Nephron (organoid): ENCODE data around the gene FAM167B.

Source experiments
- H3K27ac Mint-ChIP-seq, 3 experiments: 2 replicates each; pipeline ENCODE4 v1.8.0; 2020; ENCODE audit warnings: mixed read lengths in 3 of 3, mild to moderate bottlenecking in 2 of 3, moderate library complexity in 1 of 3
- H3K27me3 Mint-ChIP-seq: 2 replicates; pipeline ENCODE4 v1.8.0; 2021; ENCODE audit warnings: low read depth, mild to moderate bottlenecking, moderate library complexity, mixed read lengths
- H3K36me3 Mint-ChIP-seq: 2 replicates; pipeline ENCODE4 v1.8.0; 2020; ENCODE audit warnings: low read depth, mixed read lengths
- H3K4me1 Mint-ChIP-seq: 2 replicates; pipeline ENCODE4 v1.8.0; 2020; ENCODE audit warnings: mixed read lengths
- H3K4me3 Mint-ChIP-seq, 3 experiments: 2 replicates each; pipeline ENCODE4 v1.8.0; 2020; ENCODE audit warnings: mild to moderate bottlenecking in 3 of 3, mixed read lengths in 3 of 3, moderate library complexity in 2 of 3
- H3K9me3 Mint-ChIP-seq: 2 replicates; pipeline ENCODE4 v1.8.0; 2020; ENCODE audit warnings: mixed read lengths
- TF ChIP-seq, protein P1 (sequence below), 3 experiments: fragments of 200-600 bp; sonication (generic); IDR thresholded peaks; one replicate each; pipeline ENCODE4 v1.5.0; 2021; ENCODE audit warnings: antibody characterized with exemption in 3 of 3; ENCODE audit not compliant: unreplicated experiment in 3 of 3

Gene FAM167B

DNA sequence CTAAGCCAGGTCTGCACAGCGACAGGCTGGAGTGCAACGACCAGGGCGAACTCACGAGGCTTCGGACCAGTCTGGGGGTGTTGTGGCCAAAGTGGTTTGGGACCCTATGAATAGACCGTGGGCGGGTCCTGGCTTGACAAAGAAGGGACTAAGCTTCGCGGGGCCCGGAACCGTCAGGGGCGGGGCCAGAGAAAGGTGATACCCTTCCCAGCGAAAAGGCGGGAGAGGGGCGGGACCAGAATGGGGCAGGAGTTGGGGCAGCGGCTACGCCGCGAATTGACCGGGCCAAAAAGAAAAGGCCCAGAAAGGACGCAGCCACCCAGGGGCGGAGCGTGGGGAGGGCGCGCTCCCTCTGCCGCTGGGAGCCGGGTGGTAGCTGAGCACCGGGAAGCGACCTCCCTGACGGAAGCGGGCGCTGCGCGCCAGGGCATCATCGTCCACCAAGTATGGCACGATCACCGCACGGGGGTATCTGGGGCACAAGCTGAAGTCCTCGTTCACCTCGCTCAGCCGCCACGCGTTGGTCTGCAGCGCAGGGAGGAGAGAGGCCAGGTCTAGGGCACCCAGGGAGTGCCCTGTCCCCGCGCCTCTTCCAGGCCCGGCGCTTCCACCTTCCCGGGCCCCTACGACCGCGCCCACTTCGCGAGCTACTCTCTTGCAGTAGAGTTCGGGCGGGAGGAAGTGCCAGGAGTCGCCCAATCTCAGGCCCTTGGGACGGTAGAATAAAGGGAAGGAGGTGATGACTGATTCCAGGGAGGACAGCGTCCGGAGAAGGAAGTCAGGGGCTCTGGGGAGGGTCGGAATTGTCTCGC lies 6.7 kb upstream of the FAM167B start:
- TF ChIP-seq, protein P1, sequence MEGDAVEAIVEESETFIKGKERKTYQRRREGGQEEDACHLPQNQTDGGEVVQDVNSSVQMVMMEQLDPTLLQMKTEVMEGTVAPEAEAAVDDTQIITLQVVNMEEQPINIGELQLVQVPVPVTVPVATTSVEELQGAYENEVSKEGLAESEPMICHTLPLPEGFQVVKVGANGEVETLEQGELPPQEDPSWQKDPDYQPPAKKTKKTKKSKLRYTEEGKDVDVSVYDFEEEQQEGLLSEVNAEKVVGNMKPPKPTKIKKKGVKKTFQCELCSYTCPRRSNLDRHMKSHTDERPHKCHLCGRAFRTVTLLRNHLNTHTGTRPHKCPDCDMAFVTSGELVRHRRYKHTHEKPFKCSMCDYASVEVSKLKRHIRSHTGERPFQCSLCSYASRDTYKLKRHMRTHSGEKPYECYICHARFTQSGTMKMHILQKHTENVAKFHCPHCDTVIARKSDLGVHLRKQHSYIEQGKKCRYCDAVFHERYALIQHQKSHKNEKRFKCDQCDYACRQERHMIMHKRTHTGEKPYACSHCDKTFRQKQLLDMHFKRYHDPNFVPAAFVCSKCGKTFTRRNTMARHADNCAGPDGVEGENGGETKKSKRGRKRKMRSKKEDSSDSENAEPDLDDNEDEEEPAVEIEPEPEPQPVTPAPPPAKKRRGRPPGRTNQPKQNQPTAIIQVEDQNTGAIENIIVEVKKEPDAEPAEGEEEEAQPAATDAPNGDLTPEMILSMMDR (IDR thresholded peaks at IDR 0.05; ENCODE audit: unreplicated experiment in 3 of 3): no peak
- Mint-ChIP-seq H3K9me3 (no peaks in the 10 kb centered on the region), H3K4me1 (peaks cover 11% of the 10 kb centered on the region), H3K4me3 (peak overlapping the region; percentile 92 to 93 (median 92)), H3K36me3 (peaks cover 6% of the 10 kb centered on the region), H3K27me3 (no peaks in the 10 kb centered on the region), H3K27ac (peak overlapping the region; percentile 77 to 85 (median 85))

DNA sequence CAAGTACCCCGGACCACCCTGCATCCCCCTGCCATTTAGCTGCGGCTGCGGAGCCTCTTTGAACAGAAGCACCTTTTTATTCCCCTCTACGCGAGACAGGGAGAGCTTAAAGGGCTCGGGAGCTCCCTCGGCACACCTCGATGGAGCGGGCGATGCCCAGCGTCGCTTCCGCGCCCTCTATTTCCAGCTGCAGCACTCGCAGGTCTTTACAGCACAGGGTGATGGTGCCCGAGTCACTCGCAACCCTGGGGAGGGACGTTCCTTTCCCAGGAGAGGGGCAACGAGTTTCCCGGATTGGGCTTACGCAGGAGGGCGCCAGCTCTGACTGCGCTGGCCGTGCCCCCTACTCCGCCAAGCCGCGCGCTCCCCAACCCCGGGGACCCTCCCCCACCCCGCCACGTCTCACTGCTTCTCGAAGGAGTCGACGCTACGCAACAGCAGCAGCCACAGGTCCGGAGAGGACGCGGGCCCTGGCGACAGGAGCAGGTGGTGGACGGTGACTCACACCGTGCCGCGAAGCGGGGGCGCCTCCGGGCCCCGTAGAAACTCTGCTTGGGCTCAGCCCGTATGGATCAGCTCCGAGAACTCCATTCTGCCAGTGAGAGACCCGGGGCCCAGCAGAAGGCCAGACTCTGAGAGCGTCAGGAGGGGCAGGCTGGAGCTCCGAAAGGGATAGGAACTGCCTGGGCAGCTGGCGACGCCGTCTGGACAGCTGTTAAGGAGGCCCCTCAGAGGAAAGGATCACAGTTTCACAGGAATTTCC lies 5.8 kb upstream of the FAM167B start:
- peak overlapping the region; percentile 75 to 94 (median 85) for H3K27ac Mint-ChIP-seq
- H3K4me3 Mint-ChIP-seq: peak overlapping the region; percentile 92 to 93 (median 92)
- peaks cover 11% of the 10 kb centered on the region for H3K4me1 Mint-ChIP-seq
- peaks cover under 1% of the 10 kb centered on the region for H3K36me3 Mint-ChIP-seq
- TF ChIP-seq, protein P1 (IDR thresholded peaks at IDR 0.05; ENCODE audit: unreplicated experiment in 3 of 3): no peak
- no peaks in the 10 kb centered on the region for H3K27me3 Mint-ChIP-seq
- H3K9me3 Mint-ChIP-seq: no peaks in the 10 kb centered on the region

GRCh38 chr1:32242341-32242851 lies 4.6 kb upstream of the FAM167B start:
- Mint-ChIP-seq H3K4me1 (peaks cover 17% of the 10 kb centered on the region), H3K9me3 (no peaks in the 10 kb centered on the region), H3K4me3 (peak overlapping the region; percentile 55 to 93 (median 92)), H3K27ac (peak overlapping the region; percentile 65 to 77 (median 71)), H3K27me3 (no peaks in the 10 kb centered on the region), H3K36me3 (no peaks in the 10 kb centered on the region)
- TF ChIP-seq, protein P1 (IDR thresholded peaks at IDR 0.05; ENCODE audit: unreplicated experiment in 3 of 3): no peak

GRCh38 chr1:32247452-32247851 lies 430 bp downstream of the FAM167B start:
- Mint-ChIP-seq H3K27me3 (peaks cover 12% of the 10 kb centered on the region), H3K4me3 (no peak overlapping the region), H3K9me3 (no peaks in the 10 kb centered on the region), H3K27ac (peak overlapping the region in 1 of 3 experiments; percentile 28), H3K4me1 (peaks cover 37% of the 10 kb centered on the region), H3K36me3 (no peaks in the 10 kb centered on the region)
- TF ChIP-seq, protein P1 (IDR thresholded peaks at IDR 0.05; ENCODE audit: unreplicated experiment in 3 of 3): no peak

- Mint-ChIP-seq H3K4me1 (peaks cover 35% of the 10 kb centered on the region), H3K36me3 (no peaks in the 10 kb centered on the region), H3K9me3 (no peaks in the 10 kb centered on the region), H3K27ac (peak overlapping the region; percentile 3 to 30 (median 28)), H3K27me3 (peaks cover 14% of the 10 kb centered on the region), H3K4me3 (peak overlapping the region in 1 of 3 experiments; percentile 18)
- TF ChIP-seq, protein P1 (IDR thresholded peaks at IDR 0.05; ENCODE audit: unreplicated experiment in 3 of 3): peak; percentile 81 to 86 (median 84)
Observed at GRCh38 chr1:32247983-32248889, 1.2 kb downstream of the FAM167B start.
